CD4-positive, alpha-beta T cell treated with Interleukin-4 for 1 hour (primary cell): ENCODE results near the gene SNX10.
"Not testable (repeated sequence)": the region's sequence is repeated elsewhere in the genome, so short reads cannot be mapped to it uniquely, and the experiment has no call there.

Experiments
- DNase-seq, 2 donors: peaks; one replicate each; pipeline ENCODE4 v3.0.0-alpha.2; 2020 to 2022

Gene SNX10

GRCh38 chr7:26291699-26292538, at the start of gene SNX10:
Gene SNX10, plus strand, starts transcription at chr7:26291862. Its CDS starts 54,581 bp downstream, at chr7:26346443.
- peak; percentile 76 for DNase-seq

DNA sequence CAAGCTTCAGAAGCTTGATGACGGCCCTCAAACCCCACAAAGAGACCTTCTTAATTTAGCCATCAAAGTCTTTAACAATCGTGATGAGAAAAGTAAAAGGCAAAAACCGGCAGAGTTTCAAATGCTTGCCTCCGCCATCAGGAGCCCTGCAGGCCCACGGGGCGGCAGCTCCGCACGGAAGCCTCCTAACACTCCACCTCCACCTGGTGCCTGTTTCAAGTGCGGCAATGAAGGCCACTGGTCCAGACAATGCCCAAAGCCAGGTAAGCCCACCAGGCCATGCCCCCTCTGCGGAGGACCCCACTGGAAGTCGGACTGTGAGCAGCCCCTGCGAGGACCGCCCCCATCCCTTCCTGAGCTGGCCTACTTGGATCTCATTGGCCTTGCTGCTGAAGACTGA, 46.5 kb upstream of the SNX10 start:
- DNase-seq: no peak

DNA sequence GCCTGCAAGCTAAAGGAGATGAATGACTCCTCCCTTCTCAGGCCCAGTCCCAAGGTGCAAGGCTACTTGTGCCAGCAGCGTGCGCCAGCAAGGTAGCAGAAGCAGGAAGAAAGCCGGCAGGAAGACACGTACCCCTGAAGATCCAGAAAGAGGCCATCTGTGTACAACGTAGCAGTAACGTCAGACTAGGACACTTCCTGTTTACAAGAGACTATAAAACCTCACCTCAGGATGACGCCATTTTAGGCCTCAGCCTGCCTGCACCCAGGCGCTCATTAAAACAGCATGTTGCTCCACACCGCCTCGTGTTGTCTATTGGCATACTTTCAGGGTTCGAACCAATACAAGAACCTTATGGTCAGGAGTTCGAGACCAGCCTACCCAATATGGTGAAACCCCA, 41.4 kb upstream of the SNX10 start:
- no peak for DNase-seq

- not testable (repeated sequence) for DNase-seq
Measured at GRCh38 chr7:26261866-26262265, 29.8 kb upstream of the SNX10 start.

- no peak for DNase-seq
Measured at GRCh38 chr7:26265065-26265464, 26.6 kb upstream of the SNX10 start.

DNA sequence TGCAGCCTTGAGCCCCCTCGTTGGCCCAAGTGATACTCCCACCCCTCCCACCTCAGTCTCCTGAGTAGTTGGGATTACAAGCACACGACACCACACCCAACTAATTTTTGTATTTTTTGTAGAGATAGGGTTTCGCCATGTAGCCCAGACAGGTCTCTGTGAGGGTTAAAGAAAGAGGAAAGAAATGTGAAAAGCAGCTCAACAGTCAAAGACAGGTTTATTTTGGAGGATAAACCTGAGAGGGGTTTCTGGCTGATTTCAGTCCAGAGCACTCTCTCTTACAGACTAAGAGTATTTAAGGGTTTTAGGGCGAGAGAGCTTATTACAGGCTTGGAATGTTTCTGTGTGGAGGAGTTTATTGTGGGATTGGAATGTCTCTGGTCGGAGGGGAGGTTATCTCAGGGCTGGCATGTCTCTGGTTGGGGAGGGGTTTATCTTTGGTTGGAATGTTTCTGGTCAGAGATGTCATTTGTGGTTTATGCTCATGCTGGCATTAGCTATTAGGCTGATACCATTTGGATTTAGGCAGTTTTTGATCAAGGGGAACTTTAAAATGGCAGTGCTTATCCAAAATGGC, 26.1 kb upstream of the SNX10 start:
- no peak for DNase-seq

DNA sequence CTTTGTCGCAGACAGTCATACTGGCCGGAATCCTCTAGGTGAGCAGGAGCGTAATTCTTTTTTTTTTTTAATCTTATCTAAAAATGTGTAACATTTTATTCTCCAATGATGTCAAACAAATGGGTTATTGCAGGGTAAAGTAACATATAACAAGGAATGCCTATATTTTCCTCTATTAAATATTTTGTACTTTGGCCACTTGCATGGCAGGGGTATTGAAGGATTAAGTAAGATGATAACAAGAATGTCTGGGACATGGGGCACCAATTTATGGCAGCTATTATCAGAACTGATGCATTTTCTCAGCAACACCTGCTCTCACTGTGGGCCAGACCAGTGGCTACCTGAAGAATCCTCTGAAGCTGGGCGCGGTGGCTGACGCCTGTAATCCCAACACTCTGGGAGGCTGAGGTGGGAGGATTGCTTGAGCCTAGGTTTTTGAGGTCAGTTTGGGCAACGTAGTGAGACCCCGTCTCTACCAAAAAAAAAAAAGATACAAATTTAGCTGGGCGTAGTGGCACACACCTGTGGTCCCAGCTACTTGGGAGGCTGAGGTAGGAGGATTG, 24.0 kb upstream of the SNX10 start:
- no peak for DNase-seq

- no peak for DNase-seq
Measured at GRCh38 chr7:26275213-26275612, 16.4 kb upstream of the SNX10 start.

DNA sequence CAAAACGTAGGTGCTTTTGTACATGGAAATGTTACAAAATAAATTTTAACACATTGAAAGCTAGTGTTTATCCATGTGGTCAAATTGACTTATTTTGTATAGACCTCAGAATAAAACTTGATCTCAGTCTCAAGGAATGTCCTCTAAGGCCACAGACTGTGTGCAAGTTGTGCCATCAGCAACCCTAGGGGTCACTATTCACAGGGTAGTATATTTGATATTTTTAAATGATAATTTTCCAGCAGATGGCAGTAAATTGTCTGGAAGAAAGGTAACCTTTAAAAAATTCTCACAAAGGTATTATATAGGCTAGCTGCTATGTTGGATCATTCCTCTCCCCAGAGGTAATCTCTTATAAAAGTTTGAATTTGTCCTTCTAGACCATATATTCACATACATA, 12.9 kb upstream of the SNX10 start:
- DNase-seq: peak in 1 of 2 donors; percentile 59

DNA sequence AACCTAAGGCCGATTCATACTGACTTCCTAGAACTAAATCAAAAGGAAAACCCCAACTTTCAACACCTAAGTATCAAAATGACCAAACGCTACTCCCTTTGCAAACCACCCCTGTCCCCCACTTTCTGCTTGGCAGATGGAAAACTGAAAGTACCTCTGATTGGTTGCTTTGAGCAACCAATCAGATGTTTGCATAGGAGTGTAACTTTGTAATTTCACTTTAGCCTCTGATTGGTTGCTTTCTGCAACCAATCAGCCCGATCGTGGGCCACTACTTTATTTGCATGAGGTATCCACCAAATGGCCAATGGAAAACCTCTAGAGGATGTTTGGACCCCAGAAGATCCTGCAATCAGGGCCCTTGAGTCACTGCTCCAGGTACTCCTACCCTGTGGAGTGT, 12.3 kb upstream of the SNX10 start:
- DNase-seq: peak; percentile 23 to 73

DNA sequence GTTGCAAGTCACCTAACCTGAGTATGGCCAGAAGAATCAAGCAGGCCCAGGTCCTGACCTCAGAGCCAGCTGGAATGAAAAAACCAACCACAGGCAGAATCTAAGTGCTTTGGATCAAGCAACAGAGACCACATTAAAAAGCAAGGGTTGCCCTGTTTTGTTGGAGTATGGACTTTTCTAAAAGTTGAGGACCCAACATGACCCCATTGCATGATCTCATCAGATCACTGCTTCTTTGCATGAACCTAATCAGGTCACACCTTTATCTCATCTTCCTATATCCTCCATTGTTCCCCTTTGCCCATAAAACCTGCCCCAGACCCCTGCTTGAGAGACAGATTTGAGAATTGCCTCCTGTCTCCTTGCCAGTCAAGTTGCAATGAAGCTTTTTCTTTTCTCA, 11.6 kb upstream of the SNX10 start:
- DNase-seq: no peak

DNA sequence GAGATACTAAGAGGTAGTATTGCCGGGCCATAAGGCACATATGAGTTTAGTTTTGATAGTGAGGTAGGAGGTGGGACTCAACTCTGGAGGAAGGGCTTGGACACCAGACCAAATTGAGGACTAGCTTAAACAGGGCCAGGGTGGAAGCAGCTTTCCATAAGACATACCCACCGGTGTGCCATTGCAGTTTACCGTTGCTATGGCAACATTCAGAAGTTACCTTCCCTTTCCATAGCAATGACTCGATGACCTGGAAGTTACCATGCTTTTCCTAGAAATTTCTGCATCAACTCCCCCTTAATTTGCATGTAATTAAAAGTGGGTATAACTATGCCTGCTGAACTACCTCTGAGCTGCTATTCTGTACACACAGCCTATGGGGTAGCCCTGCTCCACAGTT, 10.9 kb upstream of the SNX10 start:
- DNase-seq: no peak

- DNase-seq: no peak
Measured at GRCh38 chr7:26284477-26284876, 7.2 kb upstream of the SNX10 start.

- DNase-seq: peak in 1 of 2 donors; percentile 39
Measured at GRCh38 chr7:26284995-26285632, 6.5 kb upstream of the SNX10 start.

GRCh38 chr7:26286157-26286556, 5.5 kb upstream of the SNX10 start:
- no peak for DNase-seq

DNA sequence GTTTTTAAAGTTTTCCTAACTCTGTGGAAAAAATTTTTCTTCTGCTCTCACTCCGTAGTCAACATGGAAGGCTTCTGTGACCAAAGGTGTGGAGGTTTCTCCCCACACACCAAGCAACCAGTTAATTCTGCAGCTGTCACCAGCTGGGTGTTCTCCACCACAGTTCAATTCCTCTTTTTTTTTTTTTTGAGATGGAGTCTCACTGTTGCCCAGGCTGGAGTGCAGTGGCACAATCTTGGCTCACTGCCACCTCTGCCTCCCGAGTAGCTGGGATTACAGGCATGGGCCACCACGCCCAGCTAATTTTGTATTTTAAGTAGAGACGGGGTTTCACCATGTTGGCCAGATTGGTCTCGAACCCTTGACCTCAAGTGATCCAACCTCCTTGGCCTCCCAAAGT, 3.5 kb upstream of the SNX10 start:
- not testable (repeated sequence) for DNase-seq

DNA sequence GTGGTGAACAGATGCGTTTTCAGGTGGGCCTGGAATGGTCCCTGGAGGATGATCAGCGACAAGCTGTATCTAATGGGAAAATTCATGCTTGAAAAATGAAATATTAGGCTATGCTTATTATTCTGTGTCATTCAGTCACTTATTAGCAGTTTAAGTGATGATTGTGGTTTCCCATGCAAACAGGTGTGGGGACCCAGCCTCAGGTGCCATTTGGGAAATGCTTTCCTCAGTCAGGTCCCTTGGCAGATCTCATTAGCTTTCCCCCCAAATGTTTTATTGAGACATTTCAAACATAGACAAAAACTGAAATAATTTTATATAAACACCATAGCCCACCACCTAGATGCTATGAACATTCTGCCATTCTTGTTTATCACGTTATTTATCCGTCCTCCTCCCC, 411 bp upstream of the SNX10 start:
- no peak for DNase-seq

DNA sequence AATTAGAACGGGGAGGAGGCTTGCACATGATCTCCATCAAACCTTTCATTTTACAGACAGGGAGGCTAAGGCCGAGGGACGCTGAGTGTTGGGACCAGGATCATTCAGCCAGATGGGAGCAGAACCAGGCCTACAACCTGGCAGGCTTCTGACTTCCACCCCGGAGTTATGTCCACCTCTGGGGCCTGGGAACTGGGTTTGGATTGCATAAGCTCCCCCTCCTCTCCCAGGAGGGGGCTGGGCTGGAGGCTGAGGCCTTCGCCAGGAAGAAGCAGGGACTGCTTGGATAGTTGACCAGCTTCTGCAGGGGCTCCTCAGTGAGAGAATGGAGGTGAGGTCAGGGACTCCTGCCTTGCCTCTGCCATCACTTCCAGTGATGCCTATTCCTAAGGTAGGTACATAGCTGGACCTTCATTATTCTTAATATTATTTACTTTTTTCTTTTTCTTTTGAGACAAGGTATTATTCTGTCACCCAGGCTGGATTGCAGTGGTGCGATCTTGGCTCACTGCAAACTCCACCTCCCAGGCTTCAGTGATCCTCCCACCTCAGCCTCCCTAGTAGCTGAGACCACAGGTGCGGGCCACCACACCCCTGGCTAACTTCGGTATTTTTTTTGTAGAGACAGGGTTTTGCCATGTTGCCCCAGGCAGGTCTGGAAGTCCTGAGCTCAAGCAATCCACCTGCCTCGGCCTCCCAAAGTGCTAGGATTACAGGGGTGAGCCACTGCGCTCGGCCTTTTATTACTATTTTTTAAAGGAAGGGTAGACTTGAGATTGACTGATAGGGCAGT, 1.3 kb downstream of the SNX10 start:
- no peak for DNase-seq

DNA sequence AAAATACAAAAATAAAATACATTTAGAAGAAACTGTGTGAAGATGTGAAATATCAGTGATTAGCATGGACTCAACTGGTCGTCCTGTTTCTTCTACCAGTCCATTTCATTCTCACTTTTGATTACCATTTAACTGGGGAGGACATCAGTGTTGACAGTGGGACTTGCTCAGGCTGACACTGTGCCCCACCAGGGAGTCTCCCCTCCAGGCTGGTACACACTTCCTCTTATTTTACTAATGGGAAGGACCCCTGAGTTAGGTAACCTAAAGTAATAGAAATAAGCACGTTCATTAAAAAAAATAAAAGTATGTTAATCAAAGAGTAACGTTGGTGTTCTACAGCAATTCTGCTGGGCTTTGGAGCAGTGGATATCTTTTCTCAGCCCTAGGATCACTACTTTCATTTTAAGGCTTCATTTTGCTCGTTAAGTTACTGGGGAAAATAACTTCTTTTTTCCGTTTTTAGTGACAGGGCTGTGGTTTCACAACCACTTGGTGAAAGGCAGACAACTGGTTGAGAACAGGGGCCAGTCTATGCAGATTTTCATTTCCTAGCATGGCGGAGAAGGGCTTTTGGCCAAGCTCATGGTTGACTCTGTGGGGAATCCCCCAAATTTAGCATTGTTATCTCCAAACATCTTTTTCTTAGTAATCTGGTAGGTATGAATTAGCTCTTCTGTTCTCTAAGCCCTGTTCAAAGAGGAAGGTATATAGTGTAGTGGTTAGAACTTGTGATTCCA, 2.1 kb downstream of the SNX10 start:
- DNase-seq: peak; percentile 83 to 90

GRCh38 chr7:26295015-26295414, 3.4 kb downstream of the SNX10 start:
- DNase-seq: no peak

GRCh38 chr7:26295586-26295985, 3.9 kb downstream of the SNX10 start:
- DNase-seq: no peak

DNA sequence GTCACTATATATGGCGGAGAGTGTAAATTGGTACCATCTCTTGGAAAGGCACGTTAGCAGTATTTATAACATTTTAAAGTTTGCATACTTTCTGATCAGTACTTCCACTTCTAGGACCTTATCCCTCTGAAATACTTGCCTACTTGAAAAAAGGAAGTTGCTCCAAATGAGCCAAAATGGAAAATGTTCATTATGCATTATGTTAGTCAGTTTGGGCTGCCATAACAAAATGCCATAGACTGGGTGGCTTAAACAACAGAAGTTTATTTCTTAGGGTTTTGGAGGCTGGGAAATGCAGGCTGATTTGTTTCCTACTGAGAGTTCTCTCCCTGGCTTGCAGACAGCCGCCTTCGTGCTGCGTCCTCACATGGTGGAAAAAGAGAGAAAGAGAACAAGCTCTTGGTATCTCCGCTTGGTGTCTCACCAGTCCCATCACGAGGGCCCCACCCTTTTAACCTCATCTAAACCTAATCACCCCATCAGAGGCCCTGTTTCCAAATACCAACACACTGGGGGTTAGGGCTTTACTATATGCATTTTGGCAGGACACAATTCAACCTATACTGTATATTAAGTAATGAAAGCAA, 6.9 kb downstream of the SNX10 start:
- no peak for DNase-seq
